NCI-H510A (cell line): ENCODE measurements around the gene LUZP1.

ENCODE experiments used
- DNase-seq: peaks from one replicate; lab custom pipeline; 2025; lab: John Stamatoyannopoulos, UW

Gene LUZP1

GRCh38 chr1:23116921-23117699 is 51.5 kb downstream of the LUZP1 start:
- no peak for DNase-seq

GRCh38 chr1:23116216-23116836 is 52.3 kb downstream of the LUZP1 start:
- DNase-seq, result no peak

GRCh38 chr1:23114424-23115079 is 54.1 kb downstream of the LUZP1 start:
- no peak for DNase-seq

- DNase-seq, result no peak
Observed at GRCh38 chr1:23111600-23112535, 56.8 kb downstream of the LUZP1 start.

- DNase-seq, result no peak
Observed at GRCh38 chr1:23110391-23110790, 58.3 kb downstream of the LUZP1 start.

GRCh38 chr1:23108918-23109533 is 59.6 kb downstream of the LUZP1 start:
- no peak for DNase-seq

- DNase-seq, result no peak
Observed at GRCh38 chr1:23103001-23103889, 65.4 kb downstream of the LUZP1 start.

GRCh38 chr1:23102289-23102688 is 66.4 kb downstream of the LUZP1 start:
- no peak for DNase-seq

- no peak for DNase-seq
Observed at GRCh38 chr1:23101887-23102286, 66.8 kb downstream of the LUZP1 start.

GRCh38 chr1:23101101-23101827 is 67.4 kb downstream of the LUZP1 start:
- no peak for DNase-seq

- no peak for DNase-seq
Observed at GRCh38 chr1:23100074-23100748, 68.4 kb downstream of the LUZP1 start.

- no peak for DNase-seq
Observed at GRCh38 chr1:23099171-23099536, 69.5 kb downstream of the LUZP1 start.

- DNase-seq, result peak; percentile 12
Observed at GRCh38 chr1:23098463-23099170, 70.0 kb downstream of the LUZP1 start.

GRCh38 chr1:23097316-23097715 is 71.3 kb downstream of the LUZP1 start:
- no peak for DNase-seq

- DNase-seq, result no peak
Observed at GRCh38 chr1:23092447-23092846, 76.2 kb downstream of the LUZP1 start.

- DNase-seq, result no peak
Observed at GRCh38 chr1:23091545-23091944, 77.1 kb downstream of the LUZP1 start.

- no peak for DNase-seq
Observed at GRCh38 chr1:23090056-23090455, 78.6 kb downstream of the LUZP1 start.

- no peak for DNase-seq
Observed at GRCh38 chr1:23088027-23088426, 80.6 kb downstream of the LUZP1 start.

GRCh38 chr1:23085696-23086095 is 83.0 kb downstream of the LUZP1 start:
- DNase-seq, result no peak
